ENCODE data around the gene FAM204A. TPM values are rescaled to one million over a fixed set of nuclear protein-coding genes. Genes with fewer than 3 reads are reported as not detected.

The FAM204A gene
- polyA plus RNA-seq, 1 experiment = 42.8 TPM

- ChIA-PET POLR2A (no interaction called here), CTCF (no interaction called here)
- no peak overlapping the region for H3K27ac ChIP-seq (ENCODE audit: low read depth, low read length)
- DNase-seq (ENCODE audit: low read depth, low spot score) = no peak
- no peaks in the 10 kb centered on the region for H3K27me3 ChIP-seq (ENCODE audit: control insufficient read depth, insufficient read depth, low read length)
- H3K9me3 ChIP-seq (ENCODE audit: control insufficient read depth, insufficient read depth, low read length) = no peaks in the 10 kb centered on the region
- no peak for TF ChIP-seq CTCF (IDR thresholded peaks at IDR 0.05; ENCODE audit: low read depth, low read length)
- H3K4me3 ChIP-seq (ENCODE audit: low read depth, low read length) = no peak overlapping the region
Observed at GRCh38 chr10:118277871-118278270, 64.3 kb downstream of the FAM204A start.

- CTCF ChIA-PET = no interaction called here
- POLR2A ChIA-PET = no interaction called here
- DNase-seq (ENCODE audit: low read depth, low spot score) = no peak
- H3K27me3 ChIP-seq (ENCODE audit: control insufficient read depth, insufficient read depth, low read length) = no peaks in the 10 kb centered on the region
- no peak overlapping the region for H3K27ac ChIP-seq (ENCODE audit: low read depth, low read length)
- TF ChIP-seq CTCF (IDR thresholded peaks at IDR 0.05; ENCODE audit: low read depth, low read length) = no peak
- H3K4me3 ChIP-seq (ENCODE audit: low read depth, low read length) = no peak overlapping the region
- H3K9me3 ChIP-seq (ENCODE audit: control insufficient read depth, insufficient read depth, low read length) = no peaks in the 10 kb centered on the region
Observed at GRCh38 chr10:118276727-118277126, 65.4 kb downstream of the FAM204A start.

GRCh38 chr10:118276204-118276603, 65.9 kb downstream of the FAM204A start:
- no peaks in the 10 kb centered on the region for H3K9me3 ChIP-seq (ENCODE audit: control insufficient read depth, insufficient read depth, low read length)
- no peak for DNase-seq (ENCODE audit: low read depth, low spot score)
- no peak overlapping the region for H3K4me3 ChIP-seq (ENCODE audit: low read depth, low read length)
- no peak for TF ChIP-seq CTCF (IDR thresholded peaks at IDR 0.05; ENCODE audit: low read depth, low read length)
- H3K27me3 ChIP-seq (ENCODE audit: control insufficient read depth, insufficient read depth, low read length) = no peaks in the 10 kb centered on the region
- ChIA-PET CTCF (no interaction called here), POLR2A (no interaction called here)
- no peak overlapping the region for H3K27ac ChIP-seq (ENCODE audit: low read depth, low read length)

GRCh38 chr10:118273662-118274061, 68.5 kb downstream of the FAM204A start:
- ChIA-PET CTCF (interaction anchor here (2.9 kb wide), 1 partner anchor 777 kb away, joined by 11 read pairs; no protein-coding TSS in a partner anchor), POLR2A (no interaction called here)
- Histone ChIP-seq H3K9me3 (ENCODE audit: control insufficient read depth, insufficient read depth, low read length) (no peaks in the 10 kb centered on the region), H3K27me3 (ENCODE audit: control insufficient read depth, insufficient read depth, low read length) (peaks cover 2% of the 10 kb centered on the region), H3K27ac (ENCODE audit: low read depth, low read length) (no peak overlapping the region), H3K4me3 (ENCODE audit: low read depth, low read length) (no peak overlapping the region)
- no peak for DNase-seq (ENCODE audit: low read depth, low spot score)
- no peak for TF ChIP-seq CTCF (IDR thresholded peaks at IDR 0.05; ENCODE audit: low read depth, low read length)

- no peak for TF ChIP-seq CTCF (IDR thresholded peaks at IDR 0.05; ENCODE audit: low read depth, low read length)
- Histone ChIP-seq H3K27me3 (ENCODE audit: control insufficient read depth, insufficient read depth, low read length) (peaks cover 4% of the 10 kb centered on the region), H3K27ac (ENCODE audit: low read depth, low read length) (no peak overlapping the region), H3K9me3 (ENCODE audit: control insufficient read depth, insufficient read depth, low read length) (no peaks in the 10 kb centered on the region), H3K4me3 (ENCODE audit: low read depth, low read length) (no peak overlapping the region)
- POLR2A ChIA-PET = interaction anchor here (0.5 to 0.7 kb wide), 2 partner anchors 69 to 979 kb away, joined by 3 read pairs; partner anchors contain the start of gene FAM204A
- CTCF ChIA-PET = interaction anchor here (0.8 to 2.9 kb wide), 5 partner anchors 9 to 776 kb away, joined by 3 to 22 read pairs (median 5); no protein-coding TSS in a partner anchor
- DNase-seq (ENCODE audit: low read depth, low spot score) = no peak
Observed at GRCh38 chr10:118272767-118273166, 69.4 kb downstream of the FAM204A start.

All from AG04450 (cell line).